COLO829 (cell line): Measurements from ENCODE around the gene TRIP11.

Experiments
- DNase-seq: peaks from one replicate; pipeline ENCODE4 v3.0.0; 2012; ENCODE audit warnings: low spot score

Gene TRIP11

GRCh38 chr14:91918186-91918883, 121.5 kb downstream of the TRIP11 start:
- no peak for DNase-seq
